Activated T-cell treated with anti-CD3 and anti-CD28 coated beads, Interleukin-2, amount 50 U/mL, for 24 hours (primary cell): ENCODE measurements around the gene CSPG4.
"Not testable (repeated sequence)": the region's sequence is repeated elsewhere in the genome, so short reads cannot be mapped to it uniquely, and the experiment has no call there.

ENCODE experiments used
- DNase-seq: peaks from one replicate; pipeline ENCODE4 v3.0.0-alpha.2; 2020
- H3K27ac Mint-ChIP-seq: 2 replicates; pipeline ENCODE4 v1.8.0; 2020; ENCODE audit warnings: mild to moderate bottlenecking, mixed read lengths
- H3K27me3 Mint-ChIP-seq: 2 replicates; pipeline ENCODE4 v1.8.0; 2020; ENCODE audit warnings: mixed read lengths
- H3K36me3 Mint-ChIP-seq: 2 replicates; pipeline ENCODE4 v1.8.0; 2020; ENCODE audit warnings: low read depth, mixed read lengths
- H3K4me1 Mint-ChIP-seq: 2 replicates; pipeline ENCODE4 v1.8.0; 2020; ENCODE audit warnings: low read depth, mixed read lengths
- H3K4me3 Mint-ChIP-seq: 2 replicates; pipeline ENCODE4 v1.8.0; 2020; ENCODE audit warnings: mild to moderate bottlenecking, moderate library complexity, mixed read lengths
- H3K9me3 Mint-ChIP-seq: 2 replicates; pipeline ENCODE4 v1.8.0; 2020; ENCODE audit warnings: mixed read lengths

The CSPG4 gene

DNA sequence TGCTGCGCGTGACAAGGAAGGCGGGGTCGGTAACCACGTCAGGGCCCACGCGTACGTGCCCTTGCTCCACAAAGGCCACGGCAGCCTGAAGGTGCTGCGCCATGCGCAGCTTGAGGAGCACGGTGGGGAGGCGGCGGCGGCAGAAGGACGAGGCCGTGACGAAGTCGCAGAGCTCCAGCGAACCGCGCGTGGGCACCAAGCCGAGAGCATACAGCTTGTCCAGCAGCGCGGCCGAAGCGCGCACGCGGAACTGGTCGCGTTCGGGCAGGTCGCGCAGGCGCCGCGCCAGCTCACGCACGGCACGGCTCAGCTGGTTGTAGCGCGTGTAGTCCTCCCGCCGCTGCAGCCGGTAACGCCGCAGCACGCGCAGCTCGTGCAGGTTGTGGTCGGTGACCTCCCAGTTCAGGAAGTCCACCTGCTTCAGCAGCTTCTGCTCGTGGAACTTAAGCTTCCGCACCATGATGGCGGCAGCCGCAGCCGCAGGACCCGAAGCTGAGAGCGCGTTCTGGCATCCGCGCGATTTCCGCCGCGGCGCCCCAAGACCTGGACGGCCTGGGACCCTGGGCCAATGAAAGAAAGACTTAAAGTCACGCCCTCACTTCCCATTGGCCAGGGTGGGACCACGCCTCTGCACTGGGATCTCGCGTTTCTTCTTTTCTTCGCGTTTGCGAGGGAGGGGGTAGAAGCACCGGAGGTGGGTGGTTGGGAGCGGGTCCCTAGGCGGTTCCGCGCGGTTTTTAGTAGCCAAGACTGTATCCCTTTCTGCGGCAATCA lies 72.8 kb downstream of the CSPG4 start, which contains the start of gene IMP3:
IMP3 (minus strand) TSS at position 516 of the 774 bp plus-strand sequence; CDS start at position 460, 56 bp downstream.
- peaks cover 46% of the 10 kb centered on the region for H3K36me3 Mint-ChIP-seq
- no peaks in the 10 kb centered on the region for H3K27me3 Mint-ChIP-seq
- H3K27ac Mint-ChIP-seq = peak within 1 kb of the TSS; percentile 97
- H3K4me1 Mint-ChIP-seq = peaks cover 33% of the 10 kb centered on the region
- peak; percentile 93 for DNase-seq
- H3K9me3 Mint-ChIP-seq = no peaks in the 10 kb centered on the region
- H3K4me3 Mint-ChIP-seq = peak within 1 kb of the TSS; percentile 96

DNA sequence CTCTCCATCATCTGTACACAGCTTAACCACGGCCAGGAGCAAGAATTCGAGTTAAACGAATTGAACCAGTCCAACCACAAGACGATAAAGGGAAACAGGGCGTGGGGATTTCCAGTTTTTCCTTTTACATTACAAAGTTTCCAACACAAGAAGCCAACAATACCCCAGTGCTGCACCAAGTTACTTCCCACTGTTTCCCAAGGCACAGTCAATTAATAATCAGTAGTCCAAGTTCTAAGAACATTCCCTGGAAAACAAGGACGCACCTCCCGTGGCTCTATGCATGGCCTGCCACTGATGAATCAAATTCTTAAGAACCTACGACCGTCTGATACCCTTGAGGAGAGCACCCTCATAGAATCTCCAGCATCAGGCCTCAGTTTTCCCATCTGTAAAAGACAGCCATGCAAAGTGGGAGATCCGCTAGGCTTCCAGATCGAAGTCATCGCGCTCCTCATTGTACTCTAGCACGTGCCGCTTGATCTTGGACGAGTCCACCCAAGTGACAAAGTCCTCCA lies 73.4 kb downstream of the CSPG4 start:
- no peaks in the 10 kb centered on the region for H3K27me3 Mint-ChIP-seq
- no peaks in the 10 kb centered on the region for H3K9me3 Mint-ChIP-seq
- H3K27ac Mint-ChIP-seq = peak overlapping the region; percentile 97
- H3K36me3 Mint-ChIP-seq = peaks cover 46% of the 10 kb centered on the region
- no peak for DNase-seq
- peak overlapping the region; percentile 96 for H3K4me3 Mint-ChIP-seq
- peaks cover 33% of the 10 kb centered on the region for H3K4me1 Mint-ChIP-seq

- no peaks in the 10 kb centered on the region for H3K9me3 Mint-ChIP-seq
- H3K27me3 Mint-ChIP-seq = no peaks in the 10 kb centered on the region
- no peak for DNase-seq
- H3K36me3 Mint-ChIP-seq = peaks cover 46% of the 10 kb centered on the region
- peaks cover 33% of the 10 kb centered on the region for H3K4me1 Mint-ChIP-seq
- H3K27ac Mint-ChIP-seq = peak overlapping the region; percentile 97
- H3K4me3 Mint-ChIP-seq = peak overlapping the region; percentile 96
Observed at GRCh38 chr15:75637245-75638009, 75.2 kb downstream of the CSPG4 start.

DNA sequence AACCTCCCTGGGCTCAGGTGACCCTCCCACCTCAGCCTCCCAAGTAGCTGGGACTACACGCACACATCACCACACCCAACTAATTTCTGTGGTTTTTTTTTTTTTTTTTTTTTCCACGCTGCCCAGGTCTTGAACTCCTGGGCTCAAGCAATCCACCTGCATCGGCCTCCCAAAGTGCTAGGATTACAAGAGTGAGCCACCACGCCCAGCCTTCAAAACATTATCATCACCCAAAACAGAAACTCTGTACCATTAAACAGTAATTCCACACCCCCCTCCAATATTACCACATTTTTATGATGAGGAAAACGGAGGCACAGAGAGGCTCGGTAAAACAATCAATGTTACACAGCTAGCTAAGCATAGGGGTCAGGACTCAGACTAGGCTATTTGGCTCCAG lies 76.6 kb downstream of the CSPG4 start:
- Mint-ChIP-seq H3K4me3 (peak overlapping the region; percentile 25), H3K4me1 (peaks cover 29% of the 10 kb centered on the region)

DNA sequence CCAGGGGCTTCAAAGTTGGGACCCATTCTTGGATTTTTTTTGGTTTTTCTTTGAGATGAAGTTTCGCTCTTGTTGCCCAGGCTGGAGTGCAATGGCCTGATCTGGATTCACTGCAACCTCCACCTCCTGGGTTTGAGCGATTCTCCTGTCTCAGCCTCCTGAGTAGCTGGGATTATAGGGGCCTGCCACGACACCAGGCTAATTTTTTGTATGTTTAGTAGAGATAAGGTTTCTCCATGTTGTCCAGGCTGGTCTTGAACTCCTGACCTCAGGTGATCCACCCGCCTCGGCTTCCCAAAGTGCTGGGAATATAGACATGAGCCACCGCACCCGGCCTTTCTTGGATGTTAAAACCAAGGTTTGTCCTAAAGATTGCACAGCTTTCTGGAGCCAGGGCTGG lies 78.7 kb downstream of the CSPG4 start:
- peaks cover 32% of the 10 kb centered on the region for H3K36me3 Mint-ChIP-seq
- not testable (repeated sequence) for DNase-seq, H3K4me3 Mint-ChIP-seq

More for the DNA sequence above, 76.6 kb downstream of the CSPG4 start:
- Mint-ChIP-seq H3K27me3 (no peaks in the 10 kb centered on the region), H3K27ac (no peak overlapping the region), H3K36me3 (peaks cover 46% of the 10 kb centered on the region), H3K9me3 (no peaks in the 10 kb centered on the region)
- DNase-seq = no peak

DNA sequence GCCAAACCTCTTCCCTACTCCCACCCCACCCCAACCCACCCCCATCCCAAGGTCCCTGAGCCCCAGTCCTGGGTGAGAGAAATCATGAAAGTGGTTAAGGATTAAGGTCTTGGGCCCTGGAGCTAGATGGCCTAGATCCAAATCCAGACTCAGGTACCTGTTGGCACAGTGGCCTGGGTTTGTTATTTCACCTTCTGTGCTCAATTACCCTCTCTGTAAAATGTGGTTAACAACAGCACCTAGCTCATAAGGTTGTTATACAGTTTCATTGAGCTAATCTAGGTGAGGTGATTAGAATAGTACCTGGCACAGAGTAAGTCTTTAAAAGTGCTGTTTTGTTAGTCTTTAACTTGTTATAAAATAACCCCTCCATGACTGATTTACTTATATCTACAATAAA lies 80.7 kb downstream of the CSPG4 start:
- no peak for DNase-seq
- Mint-ChIP-seq H3K4me3 (no peak overlapping the region), H3K9me3 (no peaks in the 10 kb centered on the region), H3K27ac (no peak overlapping the region), H3K4me1 (peaks cover 13% of the 10 kb centered on the region), H3K36me3 (peaks cover 13% of the 10 kb centered on the region), H3K27me3 (no peaks in the 10 kb centered on the region)

More for the DNA sequence above, 78.7 kb downstream of the CSPG4 start:
- H3K9me3 Mint-ChIP-seq, H3K27ac Mint-ChIP-seq, H3K27me3 Mint-ChIP-seq: not testable (repeated sequence)
- H3K4me1 Mint-ChIP-seq = peaks cover 25% of the 10 kb centered on the region

DNA sequence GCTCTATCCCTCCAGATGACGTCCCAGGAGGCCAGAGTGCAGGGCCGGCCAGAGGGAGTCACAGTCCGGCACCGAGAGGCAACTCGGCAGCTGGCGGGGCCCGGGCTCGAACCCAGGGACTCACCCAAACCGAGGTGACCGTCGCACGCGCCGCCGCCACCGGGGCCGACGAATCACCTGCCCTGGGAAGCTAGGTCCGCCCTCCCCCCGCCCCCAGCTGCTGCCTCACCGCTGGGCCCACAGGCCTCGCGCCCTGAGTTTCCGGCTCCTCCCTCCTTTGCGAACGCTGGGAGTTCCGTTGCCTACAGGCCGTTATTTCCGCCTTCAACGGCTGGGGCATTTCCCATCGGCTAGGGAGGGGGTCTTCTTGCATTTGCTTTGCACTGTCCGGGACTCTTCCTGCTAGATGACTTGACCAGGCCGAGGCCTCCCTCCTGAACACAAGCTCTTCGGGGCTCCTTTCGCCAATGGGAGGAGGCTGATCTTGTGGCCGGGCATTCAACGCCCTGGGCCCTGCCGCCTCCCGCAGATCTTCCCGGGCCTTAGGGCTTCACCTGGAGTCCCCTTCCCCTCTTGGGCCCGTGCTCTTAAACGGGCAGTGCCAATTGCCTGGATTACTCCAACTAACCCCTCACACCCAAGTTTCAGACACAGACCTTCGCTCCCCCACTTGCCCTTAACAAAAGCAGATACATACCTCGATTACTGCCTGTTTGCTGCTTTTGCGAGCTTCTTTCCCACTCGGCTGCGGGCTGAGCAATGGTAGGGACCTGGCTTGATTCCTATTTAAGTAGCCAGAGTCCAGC lies 86.9 kb downstream of the CSPG4 start, which contains the start of gene SNUPN:
SNUPN (minus strand) TSS at position 184 of the 806 bp plus-strand sequence. CDS start 4,674 bp downstream, outside the sequence.
- H3K4me1 Mint-ChIP-seq = peaks cover 43% of the 10 kb centered on the region

More for the DNA sequence above, 86.9 kb downstream of the CSPG4 start, which contains the start of gene SNUPN:
- no peaks in the 10 kb centered on the region for H3K9me3 Mint-ChIP-seq
- H3K4me3 Mint-ChIP-seq = peak within 1 kb of the TSS; percentile 95
- DNase-seq = peak; percentile 95
- H3K36me3 Mint-ChIP-seq = peaks cover 18% of the 10 kb centered on the region
- no peaks in the 10 kb centered on the region for H3K27me3 Mint-ChIP-seq
- peak within 1 kb of the TSS; percentile 97 for H3K27ac Mint-ChIP-seq
